Thyroid gland (tissue), 4 donors: Measurements from ENCODE around the gene MYO5A. TPM values are rescaled to one million over a fixed set of nuclear protein-coding genes. Genes with fewer than 3 reads are reported as not detected.
"Not testable (repeated sequence)": the region's sequence is repeated elsewhere in the genome, so short reads cannot be mapped to it uniquely, and the experiment has no call there.

Experiments used
- DNase-seq, 2 donors: peaks; one replicate each; pipeline ENCODE4 v3.0.0-alpha.2; 2019
- H3K27ac ChIP-seq, 3 donors: fragments of 200-600 bp; sonication (generic); 1 replicate in 2 of 3; 2 replicates in 1 of 3; pipeline ENCODE4 v1.5.1; 2016 to 2019; ENCODE audit warnings: mild to moderate bottlenecking in 1 of 3, moderate library complexity in 1 of 3
- H3K27me3 ChIP-seq: fragments of 200-600 bp; sonication (generic); one replicate; pipeline ENCODE4 v1.5.1; 2019
- H3K36me3 ChIP-seq, 2 donors: fragments of 200-600 bp; sonication (generic); one replicate each; pipeline ENCODE4 v1.5.1; 2016 to 2019
- H3K4me1 ChIP-seq, 2 donors: fragments of 200-600 bp; sonication (generic); one replicate each; pipeline ENCODE4 v1.5.1; 2017 to 2019
- H3K4me3 ChIP-seq, 3 donors: fragments of 200-600 bp; sonication (generic); replicated peaks in 1 of 3; 1 replicate in 2 of 3; 2 replicates in 1 of 3; pipeline ENCODE4 v1.5.1; 2016; ENCODE audit warnings: mild to moderate bottlenecking in 1 of 3
- H3K9me3 ChIP-seq: fragments of 200-600 bp; sonication (generic); one replicate; pipeline ENCODE4 v1.5.1; 2017
- CTCF ChIP-seq, 6 experiments: fragments of 200-600 bp in 3 of 6; fragments of 450-650 bp in 3 of 6; sonication (generic) in 3 of 6; IDR thresholded peaks; one replicate each; pipeline ENCODE4 v1.5.1; 2016 to 2019; ENCODE audit warnings: antibody characterized with exemption in 6 of 6, mild to moderate bottlenecking in 2 of 6, inconsistent platforms in 1 of 6, moderate library complexity in 1 of 6
- POLR2A ChIP-seq, 2 donors: fragments of 450-650 bp; IDR thresholded peaks; one replicate each; pipeline ENCODE4 v1.6.1; 2017; ENCODE audit warnings: antibody characterized with exemption in 2 of 2, mild to moderate bottlenecking in 2 of 2, moderate library complexity in 1 of 2
- WGBS, 2 donors: methylation state at CpG; one replicate each; pipeline ENCODE4 v1.1.5; 2017; 5-methylcytosine and 5-hydroxymethylcytosine counted together
- intact Hi-C: fragments of 100-400 bp; cut with DNase I; formaldehyde crosslinking; loops from one replicate; pipeline ENCODE4 v1.15.1; 2023
- total RNA-seq, 4 donors: library from RNA; depleted of rRNA; stranded (reverse); fragments of >200 nt; gene quantifications; one replicate each; pipeline ENCODE4 v1.2.3, GENCODE V29; 2016

Gene MYO5A
- total RNA-seq, 4 donors from 2014 or later, result 23.3 to 44.1 (median 34.7) TPM

DNA sequence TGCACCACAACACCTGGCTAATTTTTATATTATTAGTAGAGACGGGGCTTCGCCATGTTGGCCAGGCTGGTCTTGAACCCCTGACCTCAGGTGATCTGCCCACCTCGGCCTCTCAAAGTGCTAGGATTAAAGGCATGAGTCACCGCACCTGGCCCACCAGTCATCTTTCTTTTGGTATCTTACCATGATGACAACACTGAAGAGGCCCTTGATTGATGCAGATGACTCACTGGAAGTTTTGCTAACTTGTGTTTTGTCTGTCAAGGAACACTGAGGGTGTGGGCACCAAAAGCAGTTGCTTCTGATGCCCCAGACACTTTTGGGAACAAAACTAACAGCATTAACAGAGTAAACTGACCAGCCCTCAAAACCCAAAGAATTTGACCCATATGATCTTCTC lies 88.3 kb downstream of the MYO5A start:
- H3K4me3 ChIP-seq, result no peak overlapping the region
- H3K36me3 ChIP-seq, result no peaks in the 10 kb centered on the region
- intact Hi-C loops, result no loop called here
- DNase-seq, result no peak
- TF ChIP-seq POLR2A (IDR thresholded peaks at IDR 0.05) (no peak), CTCF (IDR thresholded peaks at IDR 0.05) (no peak)
- no peaks in the 10 kb centered on the region for H3K27me3 ChIP-seq
- no peaks in the 10 kb centered on the region for H3K4me1 ChIP-seq
- H3K9me3 ChIP-seq, result no peaks in the 10 kb centered on the region
- H3K27ac ChIP-seq, result no peak overlapping the region
- WGBS, 2 donors, result 90 to 98% methylated on average over 4 of the region's 4 CpGs

GRCh38 chr15:52439470-52439869 lies 89.2 kb downstream of the MYO5A start:
- Histone ChIP-seq H3K27ac (no peak overlapping the region), H3K27me3 (no peaks in the 10 kb centered on the region), H3K4me3 (no peak overlapping the region), H3K9me3 (no peaks in the 10 kb centered on the region), H3K4me1 (no peaks in the 10 kb centered on the region), H3K36me3 (no peaks in the 10 kb centered on the region)
- intact Hi-C loops, result no loop called here
- no peak for DNase-seq
- no peak for TF ChIP-seq POLR2A (IDR thresholded peaks at IDR 0.05)
- no peak for TF ChIP-seq CTCF (IDR thresholded peaks at IDR 0.05)

- H3K27me3 ChIP-seq, H3K9me3 ChIP-seq, H3K4me1 ChIP-seq, H3K27ac ChIP-seq, H3K4me3 ChIP-seq, intact Hi-C loops, DNase-seq, H3K36me3 ChIP-seq: not testable (repeated sequence)
- 97 to 98% methylated on average over 9 of the region's 9 CpGs for WGBS, 2 donors
These were observed 89.6 kb downstream of the MYO5A start for GRCh38 chr15:52439042-52439441.

DNA sequence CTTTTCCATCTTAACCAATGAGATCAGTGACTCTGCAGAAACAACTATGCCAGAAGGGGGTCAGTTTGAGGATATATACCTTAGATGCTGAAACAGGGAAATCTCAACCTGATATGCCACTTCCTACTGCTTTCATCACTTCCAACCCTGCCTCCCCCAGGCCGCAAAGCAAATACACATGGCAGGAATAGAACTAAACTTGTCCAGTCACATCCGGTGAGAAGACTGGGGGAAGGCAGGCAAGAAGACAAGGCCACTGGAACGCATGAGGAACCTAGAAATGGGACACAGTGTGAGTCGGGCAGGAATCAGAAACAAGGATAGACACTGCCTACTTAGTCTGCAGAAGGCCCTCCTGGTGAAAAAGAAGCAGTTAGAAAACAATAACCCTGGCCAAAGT lies 90.6 kb downstream of the MYO5A start:
- no peak for DNase-seq
- Histone ChIP-seq H3K9me3 (no peaks in the 10 kb centered on the region), H3K36me3 (no peaks in the 10 kb centered on the region), H3K27ac (no peak overlapping the region), H3K4me3 (no peak overlapping the region), H3K4me1 (no peaks in the 10 kb centered on the region), H3K27me3 (no peaks in the 10 kb centered on the region)
- 89% methylated on average over 4 of the region's 4 CpGs for WGBS, 2 donors
- intact Hi-C loops, result no loop called here
- TF ChIP-seq POLR2A (IDR thresholded peaks at IDR 0.05) (no peak), CTCF (IDR thresholded peaks at IDR 0.05) (no peak)

- Histone ChIP-seq H3K4me3 (no peak overlapping the region), H3K4me1 (no peaks in the 10 kb centered on the region), H3K9me3 (no peaks in the 10 kb centered on the region), H3K27ac (no peak overlapping the region), H3K27me3 (no peaks in the 10 kb centered on the region), H3K36me3 (no peaks in the 10 kb centered on the region)
- intact Hi-C loops, result no loop called here
- no peak for DNase-seq
- TF ChIP-seq POLR2A (IDR thresholded peaks at IDR 0.05), result no peak
- TF ChIP-seq CTCF (IDR thresholded peaks at IDR 0.05), result no peak
These were observed 91.0 kb downstream of the MYO5A start for GRCh38 chr15:52437646-52438045.

- no peak for TF ChIP-seq POLR2A (IDR thresholded peaks at IDR 0.05)
- no peak for TF ChIP-seq CTCF (IDR thresholded peaks at IDR 0.05)
- Histone ChIP-seq H3K27ac (no peak overlapping the region), H3K9me3 (no peaks in the 10 kb centered on the region), H3K4me3 (no peak overlapping the region), H3K27me3 (no peaks in the 10 kb centered on the region), H3K4me1 (no peaks in the 10 kb centered on the region), H3K36me3 (no peaks in the 10 kb centered on the region)
- intact Hi-C loops, result no loop called here
- WGBS, 2 donors, result 97% methylated on average over 3 of the region's 3 CpGs
- DNase-seq, result no peak
These were observed 91.7 kb downstream of the MYO5A start for GRCh38 chr15:52436981-52437380.
